WERI-Rb-1 (cell line): Measurements from ENCODE around the gene SPRED2.

Source experiments
- DNase-seq: peaks from one replicate; pipeline ENCODE4 v3.0.0-alpha.2; 2020
- H3K27ac ChIP-seq: fragments of 250-450 bp; sonication (Bioruptor Pico); 2 replicates; pipeline ENCODE4 v1.5.1; 2020; ENCODE audit warnings: mild to moderate bottlenecking, moderate library complexity
- H3K27me3 ChIP-seq: fragments of 250-450 bp; sonication (Bioruptor Pico); 2 replicates; pipeline ENCODE4 v1.5.1; 2021; ENCODE audit warnings: mild to moderate bottlenecking, low read depth, moderate library complexity; ENCODE audit not compliant: insufficient read depth, severe bottlenecking
- H3K36me3 ChIP-seq: fragments of 250-450 bp; sonication (Bioruptor Pico); 2 replicates; pipeline ENCODE4 v1.5.1; 2020; ENCODE audit warnings: mild to moderate bottlenecking, moderate library complexity
- H3K4me3 ChIP-seq: 2 replicates; pipeline ENCODE4 v1.5.1; 2011; ENCODE audit warnings: low read depth, mild to moderate bottlenecking, control low read depth, low read length
- H3K9me3 ChIP-seq: fragments of 250-450 bp; sonication (Bioruptor Pico); 2 replicates; pipeline ENCODE4 v1.5.1; 2021; ENCODE audit warnings: mild to moderate bottlenecking, moderate library complexity; ENCODE audit not compliant: severe bottlenecking
- TF ChIP-seq, protein P1 (sequence below): IDR thresholded peaks from 2 replicates; pipeline ENCODE4 v1.5.1; 2011; ENCODE audit warnings: low read depth, mild to moderate bottlenecking, control low read depth, inconsistent platforms, low read length

The SPRED2 gene

DNA sequence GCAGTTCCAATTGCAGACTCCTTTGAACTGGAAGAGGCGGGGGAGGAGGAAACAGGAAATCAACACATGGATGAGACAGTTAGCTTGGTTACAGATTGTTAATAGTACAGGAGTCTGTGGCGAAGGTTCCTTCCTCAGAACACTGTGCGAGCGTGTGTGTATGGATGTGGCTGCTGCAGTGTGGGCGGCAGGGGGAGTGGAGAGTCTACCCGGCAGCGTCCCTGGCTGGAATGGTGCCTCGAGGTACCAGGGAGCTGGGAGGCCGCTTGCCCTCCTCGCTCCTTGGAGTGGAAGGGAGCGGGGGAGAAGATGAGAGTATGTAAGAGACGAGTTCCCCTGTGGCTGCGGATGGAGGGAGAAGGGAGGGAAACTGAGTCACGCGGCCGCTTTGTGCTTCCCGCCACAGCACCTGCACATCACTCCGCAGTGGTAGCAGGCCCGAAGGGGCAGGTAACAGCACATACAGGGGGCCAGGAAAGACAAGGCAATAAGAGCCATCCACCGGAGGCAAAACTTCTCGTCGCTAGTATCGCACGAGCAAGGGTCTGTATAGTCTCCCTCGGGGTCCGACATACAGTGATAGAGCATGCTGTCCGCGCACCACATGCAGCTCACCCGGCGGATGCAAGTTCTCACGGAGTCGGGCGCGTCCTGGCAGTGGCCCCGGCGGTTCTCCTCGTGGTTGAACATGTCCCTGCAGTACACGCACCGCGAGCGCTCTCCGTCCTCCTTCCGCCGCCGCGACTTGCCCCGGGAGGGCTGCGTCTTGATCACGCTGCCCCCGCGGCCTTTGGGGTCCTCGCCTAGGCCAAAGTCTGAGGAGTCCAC lies 119.1 kb downstream of the SPRED2 start:
- no peaks in the 10 kb centered on the region for H3K9me3 ChIP-seq
- no peak overlapping the region for H3K27ac ChIP-seq
- H3K27me3 ChIP-seq, result no peaks in the 10 kb centered on the region
- no peak overlapping the region for H3K4me3 ChIP-seq
- peaks cover 29% of the 10 kb centered on the region for H3K36me3 ChIP-seq
- no peak for DNase-seq
- TF ChIP-seq, protein P1, sequence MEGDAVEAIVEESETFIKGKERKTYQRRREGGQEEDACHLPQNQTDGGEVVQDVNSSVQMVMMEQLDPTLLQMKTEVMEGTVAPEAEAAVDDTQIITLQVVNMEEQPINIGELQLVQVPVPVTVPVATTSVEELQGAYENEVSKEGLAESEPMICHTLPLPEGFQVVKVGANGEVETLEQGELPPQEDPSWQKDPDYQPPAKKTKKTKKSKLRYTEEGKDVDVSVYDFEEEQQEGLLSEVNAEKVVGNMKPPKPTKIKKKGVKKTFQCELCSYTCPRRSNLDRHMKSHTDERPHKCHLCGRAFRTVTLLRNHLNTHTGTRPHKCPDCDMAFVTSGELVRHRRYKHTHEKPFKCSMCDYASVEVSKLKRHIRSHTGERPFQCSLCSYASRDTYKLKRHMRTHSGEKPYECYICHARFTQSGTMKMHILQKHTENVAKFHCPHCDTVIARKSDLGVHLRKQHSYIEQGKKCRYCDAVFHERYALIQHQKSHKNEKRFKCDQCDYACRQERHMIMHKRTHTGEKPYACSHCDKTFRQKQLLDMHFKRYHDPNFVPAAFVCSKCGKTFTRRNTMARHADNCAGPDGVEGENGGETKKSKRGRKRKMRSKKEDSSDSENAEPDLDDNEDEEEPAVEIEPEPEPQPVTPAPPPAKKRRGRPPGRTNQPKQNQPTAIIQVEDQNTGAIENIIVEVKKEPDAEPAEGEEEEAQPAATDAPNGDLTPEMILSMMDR, result no peak

DNA sequence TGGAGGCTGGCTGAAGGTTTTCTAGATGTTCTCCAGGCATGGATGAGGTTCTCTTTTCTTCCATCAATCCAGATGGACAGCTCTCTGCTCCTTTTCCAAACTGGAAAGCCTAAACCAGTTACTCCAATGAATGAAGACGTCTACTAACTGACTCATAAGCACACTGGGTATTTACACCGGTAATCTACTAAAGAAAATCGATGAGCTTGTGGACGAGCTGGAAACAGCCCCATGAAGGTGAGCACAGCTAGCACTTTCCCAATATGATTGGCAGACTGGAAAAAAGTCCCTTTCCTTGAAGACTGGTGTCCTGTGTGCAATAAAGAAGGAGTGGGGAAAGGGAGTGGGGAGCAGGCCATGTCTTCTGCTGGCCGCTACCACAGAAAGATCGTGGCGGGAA lies 120.8 kb downstream of the SPRED2 start:
- Histone ChIP-seq H3K9me3 (no peaks in the 10 kb centered on the region), H3K36me3 (peaks cover 29% of the 10 kb centered on the region), H3K27ac (no peak overlapping the region), H3K4me3 (no peak overlapping the region), H3K27me3 (no peaks in the 10 kb centered on the region)
- no peak for DNase-seq
- TF ChIP-seq, protein P1, result no peak

DNA sequence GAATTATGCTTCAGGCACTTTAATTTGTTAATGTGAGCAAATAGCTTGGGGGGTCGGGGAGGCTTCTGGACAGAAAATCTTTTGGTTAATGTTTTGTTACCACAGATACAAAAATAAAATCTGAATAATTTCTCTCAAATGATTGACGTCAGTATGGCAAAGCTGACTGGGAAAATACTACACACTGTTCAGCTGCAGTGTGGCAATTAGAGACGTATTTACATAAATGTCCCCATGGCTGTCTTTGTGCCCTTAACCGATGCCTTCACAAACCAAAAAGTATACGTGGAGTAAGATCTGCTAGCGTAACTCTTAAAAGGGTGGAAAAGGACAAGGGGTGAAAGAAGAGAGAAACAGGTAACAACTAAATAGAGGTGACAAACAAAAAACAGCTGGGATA lies 121.3 kb downstream of the SPRED2 start:
- H3K36me3 ChIP-seq, result peaks cover 25% of the 10 kb centered on the region
- no peak overlapping the region for H3K4me3 ChIP-seq
- H3K27me3 ChIP-seq, result no peaks in the 10 kb centered on the region
- no peak overlapping the region for H3K27ac ChIP-seq
- TF ChIP-seq, protein P1, result no peak
- H3K9me3 ChIP-seq, result no peaks in the 10 kb centered on the region
- DNase-seq, result no peak

DNA sequence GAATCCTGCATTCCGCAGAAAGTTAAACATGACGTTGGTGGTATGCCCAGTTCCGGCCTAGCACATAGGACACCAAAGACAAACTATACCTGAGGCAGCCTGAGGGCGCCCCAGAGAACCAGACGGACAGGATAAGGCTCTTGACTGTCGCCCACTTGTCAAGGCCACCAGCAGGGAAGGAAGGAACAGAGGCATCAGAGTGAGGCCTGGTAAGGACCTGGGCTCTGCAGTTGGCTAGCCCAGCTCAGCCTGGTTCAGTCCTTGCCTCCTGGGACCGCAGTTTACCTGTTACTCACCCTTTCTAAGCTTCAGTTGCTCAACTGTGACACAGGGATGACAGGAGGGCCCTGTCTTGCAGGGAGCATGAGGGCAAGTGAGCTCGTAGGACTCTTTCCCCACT lies 122.7 kb downstream of the SPRED2 start:
- H3K27ac ChIP-seq, result no peak overlapping the region
- H3K27me3 ChIP-seq, result no peaks in the 10 kb centered on the region
- TF ChIP-seq, protein P1, result no peak
- DNase-seq, result no peak
- H3K4me3 ChIP-seq, result no peak overlapping the region
- H3K36me3 ChIP-seq, result peaks cover 17% of the 10 kb centered on the region
- H3K9me3 ChIP-seq, result peaks cover 2% of the 10 kb centered on the region

DNA sequence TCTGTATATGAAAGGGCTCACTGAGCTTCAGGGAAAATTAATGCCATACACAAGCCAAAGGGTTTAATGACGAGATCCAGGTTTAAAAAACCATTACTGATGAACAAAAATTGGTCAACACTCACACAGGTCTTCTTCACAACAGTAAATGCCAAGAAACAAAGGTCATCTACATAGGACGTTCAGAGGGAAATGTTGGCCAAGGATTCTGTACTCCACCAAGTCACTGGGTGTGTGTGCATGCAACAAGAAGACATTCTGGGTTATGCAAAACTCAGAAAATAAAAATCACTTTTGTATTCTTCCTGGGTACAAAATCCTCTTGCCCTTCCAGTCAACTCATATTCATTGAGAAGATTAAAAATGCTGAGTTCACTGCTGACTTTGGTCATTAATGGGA lies 126.5 kb downstream of the SPRED2 start:
- Histone ChIP-seq H3K36me3 (no peaks in the 10 kb centered on the region), H3K27me3 (no peaks in the 10 kb centered on the region), H3K27ac (no peak overlapping the region), H3K9me3 (peaks cover 2% of the 10 kb centered on the region), H3K4me3 (no peak overlapping the region)
- DNase-seq, result no peak
- TF ChIP-seq, protein P1, result no peak
